HFFc6 (cell line): ENCODE results near the gene ANGPTL8. TPM values are rescaled to one million over a fixed set of nuclear protein-coding genes. Genes with fewer than 3 reads are reported as not detected.

Experiments
- DNase-seq: peaks from one replicate; pipeline ENCODE4 v3.0.0-alpha.2; 2018
- H3K27ac Mint-ChIP-seq: 2 replicates; pipeline ENCODE4 v1.8.0; 2020; ENCODE audit warnings: mild to moderate bottlenecking, mixed read lengths
- H3K27me3 Mint-ChIP-seq: 2 replicates; pipeline ENCODE4 v1.8.0; 2021; ENCODE audit warnings: mild to moderate bottlenecking, moderate library complexity, mixed read lengths; ENCODE audit not compliant: insufficient read depth
- H3K36me3 Mint-ChIP-seq: 2 replicates; pipeline ENCODE4 v1.8.0; 2021; ENCODE audit warnings: low read depth, mixed read lengths
- H3K4me1 Mint-ChIP-seq: 2 replicates; pipeline ENCODE4 v1.8.0; 2020; ENCODE audit warnings: low read depth, mixed read lengths
- H3K4me3 Mint-ChIP-seq: 2 replicates; pipeline ENCODE4 v1.8.0; 2020; ENCODE audit warnings: mild to moderate bottlenecking, moderate library complexity, mixed read lengths
- H3K9me3 Mint-ChIP-seq: 2 replicates; pipeline ENCODE4 v1.8.0; 2020; ENCODE audit warnings: mild to moderate bottlenecking, mixed read lengths
- total RNA-seq, 6 experiments: library from RNA; stranded (reverse); fragmentation: NEBNext Ultra II Directional; extraction: Animal tissue kit (Norgen Biotek cat#: 25700); gene quantifications; 2 replicates in 1 of 6; 3 replicates in 5 of 6; pipeline ENCODE4 v1.2.3, GENCODE V29; 2021
- TF ChIP-seq, protein P1 (sequence below): fragments of 200-600 bp; sonication (generic); IDR thresholded peaks from 2 replicates; pipeline ENCODE4 v1.5.0; 2021; ENCODE audit warnings: antibody characterized with exemption, mild to moderate bottlenecking

Gene ANGPTL8
- total RNA-seq, 6 experiments from 2014 or later, result not detected

DNA sequence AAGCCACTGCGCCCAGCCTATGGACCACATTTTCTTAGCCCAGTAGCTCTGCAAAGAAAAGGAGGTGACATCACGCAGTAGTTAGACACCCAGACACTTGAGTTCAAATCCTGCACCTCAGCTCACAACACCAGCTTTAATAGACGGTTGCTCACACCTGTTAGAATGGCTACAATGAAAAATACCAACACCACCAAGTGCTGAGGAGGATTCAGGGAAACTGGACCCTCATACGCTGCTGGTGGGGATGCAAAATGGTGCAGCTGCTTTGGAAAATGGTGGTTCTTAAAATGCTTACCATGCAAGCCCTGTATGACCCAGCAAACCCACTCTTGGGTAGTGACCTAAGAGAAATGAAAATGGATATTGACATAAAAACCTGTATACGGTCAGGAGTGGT is 34.6 kb downstream of the ANGPTL8 start:
- TF ChIP-seq, protein P1, sequence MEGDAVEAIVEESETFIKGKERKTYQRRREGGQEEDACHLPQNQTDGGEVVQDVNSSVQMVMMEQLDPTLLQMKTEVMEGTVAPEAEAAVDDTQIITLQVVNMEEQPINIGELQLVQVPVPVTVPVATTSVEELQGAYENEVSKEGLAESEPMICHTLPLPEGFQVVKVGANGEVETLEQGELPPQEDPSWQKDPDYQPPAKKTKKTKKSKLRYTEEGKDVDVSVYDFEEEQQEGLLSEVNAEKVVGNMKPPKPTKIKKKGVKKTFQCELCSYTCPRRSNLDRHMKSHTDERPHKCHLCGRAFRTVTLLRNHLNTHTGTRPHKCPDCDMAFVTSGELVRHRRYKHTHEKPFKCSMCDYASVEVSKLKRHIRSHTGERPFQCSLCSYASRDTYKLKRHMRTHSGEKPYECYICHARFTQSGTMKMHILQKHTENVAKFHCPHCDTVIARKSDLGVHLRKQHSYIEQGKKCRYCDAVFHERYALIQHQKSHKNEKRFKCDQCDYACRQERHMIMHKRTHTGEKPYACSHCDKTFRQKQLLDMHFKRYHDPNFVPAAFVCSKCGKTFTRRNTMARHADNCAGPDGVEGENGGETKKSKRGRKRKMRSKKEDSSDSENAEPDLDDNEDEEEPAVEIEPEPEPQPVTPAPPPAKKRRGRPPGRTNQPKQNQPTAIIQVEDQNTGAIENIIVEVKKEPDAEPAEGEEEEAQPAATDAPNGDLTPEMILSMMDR, result no peak
- Mint-ChIP-seq H3K36me3 (no peaks in the 10 kb centered on the region), H3K27ac (no peak overlapping the region), H3K4me3 (no peak overlapping the region), H3K27me3 (peaks cover 11% of the 10 kb centered on the region), H3K9me3 (no peaks in the 10 kb centered on the region), H3K4me1 (peaks cover 7% of the 10 kb centered on the region)
- DNase-seq, result no peak

DNA sequence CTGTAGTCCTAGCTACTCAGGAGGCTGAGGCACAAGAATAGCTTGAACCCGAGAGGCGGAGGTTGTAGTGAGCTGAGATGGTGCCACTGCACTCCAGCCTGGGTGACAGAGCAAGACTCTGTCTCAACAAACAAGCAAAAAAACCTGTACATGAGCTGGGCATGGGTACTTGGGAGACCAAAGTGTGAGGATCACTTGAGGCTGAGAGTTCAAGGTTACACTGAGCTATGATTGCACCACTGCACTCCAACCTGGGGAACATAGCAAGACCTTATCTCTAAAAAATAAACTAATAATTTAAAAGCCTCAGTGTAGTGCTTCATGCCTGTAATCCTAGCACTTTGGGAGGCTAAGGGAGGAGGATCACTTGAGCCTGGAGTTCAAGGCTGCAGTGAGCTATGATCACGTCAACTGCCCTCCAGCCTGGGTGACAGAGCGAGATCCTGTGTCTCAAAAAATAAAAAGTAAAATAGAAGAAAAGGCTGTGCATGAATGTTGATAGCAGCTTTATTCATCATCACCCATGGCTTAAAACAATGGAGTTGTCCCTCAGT is 35.2 kb downstream of the ANGPTL8 start:
- no peak overlapping the region for H3K4me3 Mint-ChIP-seq
- DNase-seq, result no peak

DNA sequence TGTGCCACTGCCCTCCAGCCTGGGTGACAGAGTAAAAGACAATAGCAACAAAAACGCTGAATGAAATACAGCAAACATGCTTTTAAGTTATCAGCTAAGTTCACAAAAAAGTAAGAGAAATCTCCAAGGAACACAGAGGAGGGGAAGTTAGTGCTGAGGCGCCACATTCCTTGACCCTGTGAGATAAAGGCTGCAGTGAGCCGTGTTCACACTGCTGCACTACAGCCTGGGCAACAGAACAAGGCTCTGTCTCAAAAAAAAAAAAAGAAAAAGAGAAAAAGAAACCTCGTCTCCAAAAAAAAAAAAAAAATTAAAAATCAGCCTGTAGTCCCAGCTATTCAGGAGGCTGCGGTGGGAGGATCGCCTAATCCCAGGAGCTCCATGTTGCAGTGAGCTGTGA is 39.3 kb downstream of the ANGPTL8 start:
- TF ChIP-seq, protein P1, result no peak
- peaks cover 11% of the 10 kb centered on the region for H3K27me3 Mint-ChIP-seq
- no peaks in the 10 kb centered on the region for H3K9me3 Mint-ChIP-seq
- peaks cover 5% of the 10 kb centered on the region; the same call in 1 of the 2 replicates for H3K4me1 Mint-ChIP-seq
- no peak overlapping the region for H3K27ac Mint-ChIP-seq
- H3K36me3 Mint-ChIP-seq, result no peaks in the 10 kb centered on the region
- no peak for DNase-seq
- H3K4me3 Mint-ChIP-seq, result no peak overlapping the region

More for the DNA sequence above, 35.2 kb downstream of the ANGPTL8 start:
- H3K36me3 Mint-ChIP-seq, result no peaks in the 10 kb centered on the region
- H3K9me3 Mint-ChIP-seq, result no peaks in the 10 kb centered on the region
- TF ChIP-seq, protein P1, result no peak
- peaks cover 11% of the 10 kb centered on the region for H3K27me3 Mint-ChIP-seq
- no peak overlapping the region for H3K27ac Mint-ChIP-seq
- H3K4me1 Mint-ChIP-seq, result peaks cover under 1% of the 10 kb centered on the region

DNA sequence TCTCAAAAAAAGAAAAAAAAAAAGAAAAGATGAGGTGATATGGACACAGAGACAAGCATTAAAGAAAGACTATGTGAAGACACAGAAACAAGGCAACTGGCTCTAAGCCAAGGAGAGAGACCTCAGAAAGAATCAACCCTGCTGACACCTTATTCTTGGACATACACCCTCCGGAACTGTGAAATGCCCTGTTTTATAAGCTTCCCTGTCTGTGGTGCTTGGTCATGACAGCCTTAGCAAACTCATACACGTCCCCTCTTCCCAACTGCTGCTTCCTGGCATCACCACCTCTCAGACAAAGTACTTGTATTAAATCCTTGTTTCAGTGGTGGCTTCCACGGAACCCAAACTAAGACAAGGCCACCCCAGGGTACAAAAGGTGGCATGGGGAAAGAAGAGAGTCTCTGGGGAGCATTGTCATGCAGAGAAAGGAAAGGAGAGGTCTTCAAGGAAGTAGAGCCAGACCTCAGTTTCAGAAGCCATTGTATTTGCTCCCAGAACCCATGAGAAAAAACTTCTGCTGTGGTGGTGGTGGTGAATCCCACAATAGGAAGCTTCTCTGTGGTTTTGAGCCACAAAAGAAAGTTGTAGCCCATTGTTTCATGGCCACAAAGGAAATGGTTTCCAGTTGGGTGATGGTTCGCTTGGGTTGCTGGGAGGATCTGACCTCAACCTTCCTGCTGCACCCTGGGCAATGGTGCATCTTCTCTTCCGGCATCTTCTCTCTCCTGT is 40.3 kb downstream of the ANGPTL8 start:
- Mint-ChIP-seq H3K27ac (no peak overlapping the region), H3K4me1 (peaks cover 5% of the 10 kb centered on the region; the same call in 1 of the 2 replicates), H3K27me3 (peaks cover 11% of the 10 kb centered on the region), H3K4me3 (no peak overlapping the region), H3K9me3 (no peaks in the 10 kb centered on the region), H3K36me3 (no peaks in the 10 kb centered on the region)
- TF ChIP-seq, protein P1, result no peak
- DNase-seq, result no peak

DNA sequence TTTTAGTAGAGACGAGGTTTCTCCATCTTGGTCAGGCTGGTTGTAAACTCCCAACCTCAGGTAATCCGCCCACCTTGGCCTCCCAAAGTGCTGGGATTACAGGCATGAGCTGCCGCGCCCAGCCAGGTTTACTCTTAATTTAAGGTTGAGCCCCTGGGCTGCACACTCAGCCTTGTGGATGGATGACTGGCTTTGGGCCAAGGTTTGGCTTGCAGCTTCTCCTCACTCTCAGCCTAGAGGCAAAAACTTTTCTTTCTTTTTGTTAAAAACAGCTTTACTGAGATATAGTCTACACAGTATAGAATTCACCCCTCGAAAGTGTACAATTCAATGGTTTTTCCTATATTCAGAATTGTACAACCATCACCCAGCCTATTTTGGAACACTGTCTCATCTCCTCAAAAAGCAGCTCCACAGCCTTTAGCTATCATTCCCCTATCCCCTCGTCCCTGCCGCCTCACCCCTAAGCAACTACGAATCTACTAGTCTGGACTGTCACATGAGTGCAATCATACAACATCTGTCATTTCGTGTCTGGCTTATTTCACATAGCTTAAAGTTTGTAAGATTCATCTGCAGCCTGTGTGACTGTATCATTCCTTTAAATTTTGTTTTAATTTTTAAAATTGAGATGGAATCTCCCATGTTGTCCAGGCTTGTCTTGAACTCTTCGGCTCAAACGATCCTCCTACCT is 42.1 kb downstream of the ANGPTL8 start:
- TF ChIP-seq, protein P1, result no peak
- Mint-ChIP-seq H3K36me3 (no peaks in the 10 kb centered on the region), H3K4me3 (no peak overlapping the region), H3K27ac (no peak overlapping the region), H3K27me3 (peaks cover 8% of the 10 kb centered on the region), H3K4me1 (peaks cover 6% of the 10 kb centered on the region), H3K9me3 (no peaks in the 10 kb centered on the region)
- DNase-seq, result no peak
